Fibroblast of lung (primary cell): ENCODE data around the gene SBF2.

Experiments used
- CTCF ChIP-seq, 2 donors: IDR thresholded peaks in 1 of 2; conservative IDR thresholded peaks in 1 of 2; 1 replicate in 1 of 2; 2 replicates in 1 of 2; pipeline ENCODE4 v1.5.1; 2011 to 2012; ENCODE audit warnings: low read length in 2 of 2, control low read depth in 1 of 2, inconsistent platforms in 1 of 2, low read depth in 1 of 2, mild to moderate bottlenecking in 1 of 2
- EZH2 ChIP-seq: IDR thresholded peaks from 2 replicates; pipeline ENCODE4 v1.5.1; 2012; ENCODE audit warnings: low read length, control low read depth, mild to moderate bottlenecking; ENCODE audit errors: missing control alignments

- TF ChIP-seq CTCF (conservative IDR thresholded peaks at IDR 0.05 in 1 of 2, IDR thresholded peaks at IDR 0.05 in 1 of 2; ENCODE audit: low read depth in 1 of 2, low read length in 2 of 2), result no peak
- no peak for TF ChIP-seq EZH2
Observed at GRCh38 chr11:9878936-9879335, 415.1 kb downstream of the SBF2 start.
